ENCODE data around the gene BCLAF1.

DNA sequence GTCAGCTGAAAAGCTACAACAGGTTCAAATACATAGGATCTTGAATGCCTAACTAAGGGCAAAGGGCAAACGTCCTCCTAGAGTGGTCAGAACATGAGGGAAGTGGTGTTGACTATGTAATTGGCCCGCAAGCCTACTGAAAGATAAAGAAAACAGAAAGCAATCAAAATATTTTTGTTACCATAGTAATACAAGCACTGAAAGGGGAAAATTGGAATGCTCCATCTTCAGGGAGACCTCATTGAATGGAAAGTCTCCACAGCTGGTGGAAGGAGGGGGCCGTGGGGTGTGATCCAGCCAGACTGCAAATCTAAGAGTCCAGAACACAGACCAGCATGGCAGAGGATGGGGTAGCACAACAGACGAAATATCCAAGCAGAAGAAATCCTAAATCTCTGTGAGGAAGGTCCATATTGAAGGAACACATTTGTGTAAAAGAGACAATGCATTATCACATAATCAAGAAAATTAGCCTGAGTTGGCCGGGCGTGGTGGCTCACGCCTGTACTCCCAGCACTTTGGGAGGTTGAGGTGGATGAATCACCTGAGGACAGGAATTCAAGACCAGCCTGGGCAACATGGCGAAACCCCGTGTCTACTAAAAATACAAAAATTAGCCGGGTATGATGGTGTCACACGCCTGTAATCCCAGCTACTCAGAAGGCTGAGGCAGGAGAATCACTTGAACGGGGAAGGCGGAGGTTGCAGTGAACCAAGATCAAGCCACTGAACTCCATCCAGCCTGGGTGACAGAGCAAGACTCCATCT is 79.1 kb downstream of the BCLAF1 start:
- TF ChIP-seq, protein P1, sequence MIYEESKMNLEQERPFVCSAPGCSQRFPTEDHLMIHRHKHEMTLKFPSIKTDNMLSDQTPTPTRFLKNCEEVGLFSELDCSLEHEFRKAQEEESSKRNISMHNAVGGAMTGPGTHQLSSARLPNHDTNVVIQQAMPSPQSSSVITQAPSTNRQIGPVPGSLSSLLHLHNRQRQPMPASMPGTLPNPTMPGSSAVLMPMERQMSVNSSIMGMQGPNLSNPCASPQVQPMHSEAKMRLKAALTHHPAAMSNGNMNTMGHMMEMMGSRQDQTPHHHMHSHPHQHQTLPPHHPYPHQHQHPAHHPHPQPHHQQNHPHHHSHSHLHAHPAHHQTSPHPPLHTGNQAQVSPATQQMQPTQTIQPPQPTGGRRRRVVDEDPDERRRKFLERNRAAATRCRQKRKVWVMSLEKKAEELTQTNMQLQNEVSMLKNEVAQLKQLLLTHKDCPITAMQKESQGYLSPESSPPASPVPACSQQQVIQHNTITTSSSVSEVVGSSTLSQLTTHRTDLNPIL (CRISPR knock-in tag; IDR thresholded peaks at IDR 0.05; ENCODE audit: low read depth): no peak
- TF ChIP-seq PPARA (CRISPR knock-in tag; IDR thresholded peaks at IDR 0.05; ENCODE audit: borderline replicate concordance) (no peak), TOX (CRISPR knock-in tag; IDR thresholded peaks at IDR 0.05; ENCODE audit: borderline replicate concordance) (no peak), ZNF565 (CRISPR knock-in tag; conservative IDR thresholded peaks at IDR 0.05; ENCODE audit: low read depth) (no peak), OSR1 (CRISPR knock-in tag; IDR thresholded peaks at IDR 0.05) (no peak), TCF4 (CRISPR knock-in tag; IDR thresholded peaks at IDR 0.05; ENCODE audit: borderline replicate concordance) (no peak)
- TF ChIP-seq, protein P2, sequence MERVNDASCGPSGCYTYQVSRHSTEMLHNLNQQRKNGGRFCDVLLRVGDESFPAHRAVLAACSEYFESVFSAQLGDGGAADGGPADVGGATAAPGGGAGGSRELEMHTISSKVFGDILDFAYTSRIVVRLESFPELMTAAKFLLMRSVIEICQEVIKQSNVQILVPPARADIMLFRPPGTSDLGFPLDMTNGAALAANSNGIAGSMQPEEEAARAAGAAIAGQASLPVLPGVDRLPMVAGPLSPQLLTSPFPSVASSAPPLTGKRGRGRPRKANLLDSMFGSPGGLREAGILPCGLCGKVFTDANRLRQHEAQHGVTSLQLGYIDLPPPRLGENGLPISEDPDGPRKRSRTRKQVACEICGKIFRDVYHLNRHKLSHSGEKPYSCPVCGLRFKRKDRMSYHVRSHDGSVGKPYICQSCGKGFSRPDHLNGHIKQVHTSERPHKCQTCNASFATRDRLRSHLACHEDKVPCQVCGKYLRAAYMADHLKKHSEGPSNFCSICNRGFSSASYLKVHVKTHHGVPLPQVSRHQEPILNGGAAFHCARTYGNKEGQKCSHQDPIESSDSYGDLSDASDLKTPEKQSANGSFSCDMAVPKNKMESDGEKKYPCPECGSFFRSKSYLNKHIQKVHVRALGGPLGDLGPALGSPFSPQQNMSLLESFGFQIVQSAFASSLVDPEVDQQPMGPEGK (CRISPR knock-in tag; IDR thresholded peaks at IDR 0.05; ENCODE audit: borderline replicate concordance): no peak
